GM23338 (cell line): Measurements from ENCODE around the gene TREM1.

Source experiments
- CTCF ChIP-seq, 2 experiments: fragments of 200-600 bp in 1 of 2; sonication (generic) in 1 of 2; conservative IDR thresholded peaks; 2 replicates each; pipeline versions ENCODE4 v1.5.1 to v1.6.1; 2016 to 2017; ENCODE audit warnings: antibody characterized with exemption in 2 of 2, low read depth in 2 of 2, mild to moderate bottlenecking in 2 of 2, moderate library complexity in 1 of 2
- EZH2phosphoT487 ChIP-seq: fragments of 200-600 bp; sonication (generic); IDR thresholded peaks from one replicate; pipeline ENCODE4 v1.8.1; 2018; ENCODE audit warnings: antibody characterized with exemption; ENCODE audit not compliant: unreplicated experiment
- POLR2AphosphoS5 ChIP-seq: IDR thresholded peaks from 2 replicates; pipeline ENCODE4 v1.6.1; 2016; ENCODE audit warnings: antibody characterized with exemption, low read depth
- REST ChIP-seq: IDR thresholded peaks from one replicate; pipeline ENCODE4 v1.6.1; 2018; ENCODE audit warnings: antibody characterized with exemption; ENCODE audit not compliant: unreplicated experiment

GRCh38 chr6:41229721-41230120, 56.8 kb downstream of the TREM1 start:
- TF ChIP-seq CTCF (conservative IDR thresholded peaks at IDR 0.05; ENCODE audit: low read depth in 2 of 2) (no peak), EZH2phosphoT487 (no peak), POLR2AphosphoS5 (no peak), REST (no peak)
